Esophagus (tissue), 2 donors: ENCODE measurements around the gene SPG7. TPM values are rescaled to one million over a fixed set of nuclear protein-coding genes. Genes with fewer than 3 reads are reported as not detected.

ENCODE experiments used
- H3K27ac ChIP-seq, 2 donors: one replicate each; pipeline ENCODE4 v1.5.1; 2013; ENCODE audit warnings: low read depth in 2 of 2, mild to moderate bottlenecking in 2 of 2, inconsistent platforms in 1 of 2, low read length in 1 of 2, moderate library complexity in 1 of 2
- H3K27me3 ChIP-seq, 2 donors: one replicate each; pipeline ENCODE4 v1.6.1; 2013; ENCODE audit warnings: low read length in 2 of 2, control low read depth in 1 of 2, mild to moderate bottlenecking in 1 of 2; ENCODE audit not compliant: insufficient read depth in 2 of 2, control insufficient read depth in 1 of 2
- H3K36me3 ChIP-seq, 2 donors: one replicate each; pipeline ENCODE4 v1.6.1; 2013; ENCODE audit warnings: low read length in 1 of 2; ENCODE audit not compliant: control insufficient read depth in 2 of 2, insufficient read depth in 2 of 2
- H3K4me1 ChIP-seq, 2 donors: one replicate each; pipeline ENCODE4 v1.6.1; 2013; ENCODE audit warnings: low read length in 1 of 2; ENCODE audit not compliant: control insufficient read depth in 2 of 2, insufficient read depth in 2 of 2
- H3K4me3 ChIP-seq, 2 donors: one replicate each; pipeline ENCODE4 v1.5.1; 2013; ENCODE audit warnings: low read length in 2 of 2, mild to moderate bottlenecking in 2 of 2, low read depth in 1 of 2, moderate library complexity in 1 of 2
- H3K9me3 ChIP-seq, 2 donors: one replicate each; pipeline ENCODE4 v1.6.1; 2013; ENCODE audit warnings: mild to moderate bottlenecking in 2 of 2, low read depth in 1 of 2, low read length in 1 of 2, moderate library complexity in 1 of 2; ENCODE audit not compliant: control insufficient read depth in 2 of 2, insufficient read depth in 1 of 2
- WGBS, 2 donors: extraction: QIAGEN DNeasy Blood & Tissue Kit; methylation state at CpG; one replicate each; pipeline ENCODE4 v1.1.7; 2013; 5-methylcytosine and 5-hydroxymethylcytosine counted together
- polyA plus RNA-seq, 2 donors: library from polyadenylated mRNA; stranded (reverse); fragments of 200-250 nt; gene quantifications; one replicate each; pipeline ENCODE4 v1.2.3, GENCODE V29; 2013
- donor health status: healthy with polysubstance abuse.
- donor health status: Bipolar disorder and iron deficiency.

The SPG7 gene
- polyA plus RNA-seq, 2 donors: 41.9 to 89.3 TPM

GRCh38 chr16:89549007-89549700 is 41.0 kb downstream of the SPG7 start:
- Histone ChIP-seq H3K9me3 (no peaks in the 10 kb centered on the region), H3K27ac (no peak overlapping the region), H3K4me3 (no peak overlapping the region), H3K27me3 (no peaks in the 10 kb centered on the region), H3K4me1 (peaks cover 0 to 2% of the 10 kb centered on the region in 2 donors), H3K36me3 (peaks cover 10 to 66% of the 10 kb centered on the region in 2 donors)
- WGBS, 2 donors: 87 to 92% methylated on average over 10 of the region's 10 CpGs

- Histone ChIP-seq H3K36me3 (peaks cover 10 to 63% of the 10 kb centered on the region in 2 donors), H3K27me3 (no peaks in the 10 kb centered on the region), H3K4me3 (no peak overlapping the region), H3K4me1 (peaks cover 0 to 2% of the 10 kb centered on the region in 2 donors), H3K27ac (no peak overlapping the region), H3K9me3 (no peaks in the 10 kb centered on the region)
- 80 to 86% methylated on average over 22 of the region's 22 CpGs for WGBS, 2 donors
Measured at GRCh38 chr16:89550421-89551007, 42.3 kb downstream of the SPG7 start.

- no peaks in the 10 kb centered on the region for H3K9me3 ChIP-seq
Measured at GRCh38 chr16:89552329-89552728, 44.1 kb downstream of the SPG7 start.

GRCh38 chr16:89552913-89553312 is 44.7 kb downstream of the SPG7 start:
- Histone ChIP-seq H3K36me3 (peaks cover 15 to 60% of the 10 kb centered on the region in 2 donors), H3K9me3 (no peaks in the 10 kb centered on the region), H3K4me1 (peaks cover 0 to 2% of the 10 kb centered on the region in 2 donors), H3K4me3 (no peak overlapping the region), H3K27me3 (no peaks in the 10 kb centered on the region), H3K27ac (no peak overlapping the region)
- WGBS, 2 donors: 92 to 94% methylated on average over 13 of the region's 13 CpGs

More at GRCh38 chr16:89552329-89552728, 44.1 kb downstream of the SPG7 start:
- Histone ChIP-seq H3K4me3 (no peak overlapping the region), H3K4me1 (peaks cover 0 to 2% of the 10 kb centered on the region in 2 donors), H3K36me3 (peaks cover 15 to 63% of the 10 kb centered on the region in 2 donors), H3K27ac (no peak overlapping the region), H3K27me3 (no peaks in the 10 kb centered on the region)
- WGBS, 2 donors: 95% methylated on average over 22 of the region's 22 CpGs

- Histone ChIP-seq H3K36me3 (peaks cover 15 to 54% of the 10 kb centered on the region in 2 donors), H3K4me1 (peaks cover 0 to 2% of the 10 kb centered on the region in 2 donors)
- WGBS, 2 donors: 90 to 94% methylated on average over 18 of the region's 18 CpGs
Measured at GRCh38 chr16:89553733-89554132, 45.5 kb downstream of the SPG7 start.

GRCh38 chr16:89554343-89554742 is 46.1 kb downstream of the SPG7 start:
- H3K4me1 ChIP-seq: peaks cover 0 to 2% of the 10 kb centered on the region in 2 donors
- no peaks in the 10 kb centered on the region for H3K27me3 ChIP-seq
- H3K4me3 ChIP-seq: no peak overlapping the region
- WGBS, 2 donors: 92 to 96% methylated on average over 12 of the region's 12 CpGs
- H3K27ac ChIP-seq: no peak overlapping the region
- H3K36me3 ChIP-seq: peaks cover 15 to 52% of the 10 kb centered on the region in 2 donors
- H3K9me3 ChIP-seq: no peaks in the 10 kb centered on the region

More at GRCh38 chr16:89553733-89554132, 45.5 kb downstream of the SPG7 start:
- Histone ChIP-seq H3K27me3 (no peaks in the 10 kb centered on the region), H3K27ac (no peak overlapping the region), H3K4me3 (no peak overlapping the region), H3K9me3 (no peaks in the 10 kb centered on the region)

- no peak overlapping the region for H3K27ac ChIP-seq
- H3K4me3 ChIP-seq: no peak overlapping the region
- WGBS, 2 donors: 90 to 92% methylated on average over 16 of the region's 16 CpGs
- H3K9me3 ChIP-seq: no peaks in the 10 kb centered on the region
- peaks cover 0 to 2% of the 10 kb centered on the region in 2 donors for H3K4me1 ChIP-seq
- no peaks in the 10 kb centered on the region for H3K27me3 ChIP-seq
- H3K36me3 ChIP-seq: peaks cover 15 to 47% of the 10 kb centered on the region in 2 donors
Measured at GRCh38 chr16:89555265-89555664, 47.1 kb downstream of the SPG7 start.

GRCh38 chr16:89555780-89556179 is 47.6 kb downstream of the SPG7 start:
- H3K27me3 ChIP-seq: no peaks in the 10 kb centered on the region
- 84 to 85% methylated on average over 13 of the region's 13 CpGs for WGBS, 2 donors
- no peak overlapping the region for H3K27ac ChIP-seq
- H3K4me3 ChIP-seq: no peak overlapping the region
- H3K9me3 ChIP-seq: no peaks in the 10 kb centered on the region
- peaks cover 15 to 42% of the 10 kb centered on the region in 2 donors for H3K36me3 ChIP-seq
- peaks cover 0 to 2% of the 10 kb centered on the region in 2 donors for H3K4me1 ChIP-seq

- H3K27ac ChIP-seq: no peak overlapping the region
- no peaks in the 10 kb centered on the region for H3K9me3 ChIP-seq
- peaks cover 9 to 39% of the 10 kb centered on the region in 2 donors for H3K36me3 ChIP-seq
Measured at GRCh38 chr16:89556750-89557689, 48.8 kb downstream of the SPG7 start.

More at GRCh38 chr16:89556750-89557689, 48.8 kb downstream of the SPG7 start:
- H3K4me3 ChIP-seq: no peak overlapping the region
- peaks cover 0 to 5% of the 10 kb centered on the region in 2 donors for H3K4me1 ChIP-seq
- 60 to 65% methylated on average over 34 of the region's 34 CpGs for WGBS, 2 donors
- no peaks in the 10 kb centered on the region for H3K27me3 ChIP-seq
